ENCODE data around the gene C1QA. TPM values are rescaled to one million over a fixed set of nuclear protein-coding genes. Genes with fewer than 3 reads are reported as not detected.

Gene C1QA
- total and polyA plus RNA-seq, 2 of the 4 experiments (the other 2 are of a cell fraction): not detected

GRCh38 chr1:22673486-22674409 is 37.3 kb downstream of the C1QA start:
- TF ChIP-seq FOS (IDR thresholded peaks at IDR 0.05; ENCODE audit: low read depth, low read length) (no peak), USF2 (IDR thresholded peaks at IDR 0.05; ENCODE audit: low read depth, low read length) (no peak), RFX5 (IDR thresholded peaks at IDR 0.05; ENCODE audit: low read depth, low read length) (no peak), RCOR1 (IDR thresholded peaks at IDR 0.05; ENCODE audit: insufficient replicate concordance, low read length) (no peak), SMC3 (IDR thresholded peaks at IDR 0.05; ENCODE audit: low read depth, low read length) (peak; percentile 97), POLR2A (IDR thresholded peaks at IDR 0.05; ENCODE audit: low read depth, low read length) (no peak), BHLHE40 (IDR thresholded peaks at IDR 0.05; ENCODE audit: low read depth, low read length) (no peak), MAFK (IDR thresholded peaks at IDR 0.05; ENCODE audit: low read depth, low read length) (no peak), RAD21 (IDR thresholded peaks at IDR 0.05; ENCODE audit: low read length) (peak; percentile 96), MAZ (IDR thresholded peaks at IDR 0.05; ENCODE audit: borderline replicate concordance, low read depth, low read length) (no peak), CTCF (conservative IDR thresholded peaks at IDR 0.05; ENCODE audit: low read depth, low read length) (peak; percentile 96), CHD1 (IDR thresholded peaks at IDR 0.05; ENCODE audit: low read depth, low read length) (no peak)
- no peaks in the 10 kb centered on the region for H4K20me1 ChIP-seq (ENCODE audit: insufficient read depth, low read length)
- no peaks in the 10 kb centered on the region for H3K9me3 ChIP-seq (ENCODE audit: control insufficient read depth, insufficient read depth, low read length)
- H3K56ac ChIP-seq (ENCODE audit: extremely low read depth, insufficient read depth, low read length): no peak overlapping the region
- H3K9me1 ChIP-seq (ENCODE audit: insufficient read depth, low read length): no peaks in the 10 kb centered on the region
- CTCF ChIA-PET: interaction anchor here (0.8 to 1.5 kb wide), 4 partner anchors 31 to 258 kb away, joined by 3 to 4 read pairs (median 4); no protein-coding TSS in a partner anchor
- in situ Hi-C loops (cut with MboI; ENCODE audit: low sequenced_read_pairs): loop anchor here (5.0 kb wide), 1 partner anchor 249 kb away; no protein-coding TSS in a partner anchor
- no peak overlapping the region for H3K23ac ChIP-seq (ENCODE audit: low read depth, low read length)
- H2AK5ac ChIP-seq (ENCODE audit: low read depth, low read length): no peak overlapping the region
- no peak overlapping the region for H2BK20ac ChIP-seq (ENCODE audit: low read depth, low read length)
- H3K27me3 ChIP-seq (ENCODE audit: control insufficient read depth, insufficient read depth, low read length): peaks cover 42% of the 10 kb centered on the region
- BruUV-seq (replicated peaks): no TSS peak
- intact Hi-C loops (cut with micrococcal nuclease): loop anchor here (1.0 to 2.0 kb wide), 4 partner anchors 31 to 257 kb away; no protein-coding TSS in a partner anchor
- no peak overlapping the region for H3K9ac ChIP-seq (ENCODE audit: low read depth, low read length)
- no peak overlapping the region for H4K8ac ChIP-seq (ENCODE audit: low read depth in 2 of 2, low read length in 2 of 2)
- H3K27ac ChIP-seq (ENCODE audit: insufficient read depth, low read length): no peak overlapping the region
- H3K14ac ChIP-seq (replicated peaks; ENCODE audit: low read depth, low read length): no peak overlapping the region
- ATAC-seq (ENCODE audit: low read depth) (peak; percentile 91), DNase-seq (peak; percentile 74)
- no peak overlapping the region for H4K91ac ChIP-seq (ENCODE audit: insufficient read depth, low read depth, low read length)
- no CpG with 5 or more reads among the region's 17 CpGs for WGBS, 2 experiments (ENCODE audit: extremely low coverage in 2 of 2, insufficient read length in 1 of 2)
- no peak overlapping the region for H2BK120ac ChIP-seq (ENCODE audit: low read depth, low read length)
- no peak overlapping the region for H2BK5ac ChIP-seq (ENCODE audit: low read depth, low read length, poor library complexity, severe bottlenecking)
- no peak overlapping the region for H2BK15ac ChIP-seq (ENCODE audit: low read depth, low read length)
- no peak overlapping the region for H3K18ac ChIP-seq (ENCODE audit: low read depth, low read length)
- no peak overlapping the region for H2AFZ ChIP-seq (replicated peaks; ENCODE audit: low read length, poor library complexity)
- no peaks in the 10 kb centered on the region for H3K36me3 ChIP-seq (ENCODE audit: control insufficient read depth, insufficient read depth, low read length)
- dilution Hi-C loops (cut with HindIII; ENCODE audit: low sequenced_read_pairs, unreplicated experiment): no loop called here
- H3K4me1 ChIP-seq (ENCODE audit: control insufficient read depth, insufficient read depth, low read length): no peaks in the 10 kb centered on the region
- H3K4ac ChIP-seq (ENCODE audit: low read depth, low read length): no peak overlapping the region
- peak overlapping the region; percentile 44 for H2AK9ac ChIP-seq (replicated peaks; ENCODE audit: low read depth, low read length, poor library complexity)
- no peak overlapping the region for H3K4me2 ChIP-seq (ENCODE audit: low read depth, low read length)
- H4K5ac ChIP-seq (ENCODE audit: low read depth, low read length): no peak overlapping the region
- H3K4me3 ChIP-seq (ENCODE audit: insufficient read depth, low read depth, low read length): no peak overlapping the region
- POLR2A ChIA-PET (ENCODE audit: unreplicated experiment): no interaction called here
- H3K79me1 ChIP-seq (ENCODE audit: low read depth in 1 of 2, low read length in 2 of 2): no peaks in the 10 kb centered on the region

Measured in IMR-90 (cell line).